HG03520 (cell line): ENCODE measurements around the gene ELP4.
"Not testable (repeated sequence)": the region's sequence is repeated elsewhere in the genome, so short reads cannot be mapped to it uniquely, and the experiment has no call there.

ENCODE experiments used
- ATAC-seq: cut with Tn5 transposase; IDR thresholded peaks from one replicate; pipeline ENCODE4 v1.9.1; 2021; ENCODE audit warnings: mild to moderate bottlenecking, moderate library complexity; ENCODE audit not compliant: unreplicated experiment

The ELP4 gene

DNA sequence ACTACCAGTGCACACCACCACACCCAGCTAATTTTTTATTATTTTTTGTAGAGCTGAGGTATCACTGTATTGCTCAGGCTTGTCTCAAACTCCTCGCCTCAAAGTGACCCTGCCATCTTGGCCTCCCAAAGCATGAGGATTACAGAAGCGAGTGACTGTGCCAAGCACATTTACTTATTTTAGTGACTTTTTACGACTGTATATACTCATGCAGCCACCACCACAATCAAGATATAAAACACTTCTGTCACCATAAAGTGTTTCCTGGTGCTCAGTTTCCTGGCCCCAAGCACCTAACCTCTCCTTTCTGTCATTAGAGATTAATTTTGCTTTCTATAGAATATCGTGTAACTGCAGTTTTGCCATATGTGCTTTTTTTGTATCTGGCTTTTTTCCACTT is 25.9 kb downstream of the ELP4 start:
- no peak for ATAC-seq

GRCh38 chr11:31542862-31543261 is 33.3 kb downstream of the ELP4 start:
- ATAC-seq: no peak

GRCh38 chr11:31555938-31556337 is 46.4 kb downstream of the ELP4 start:
- no peak for ATAC-seq

DNA sequence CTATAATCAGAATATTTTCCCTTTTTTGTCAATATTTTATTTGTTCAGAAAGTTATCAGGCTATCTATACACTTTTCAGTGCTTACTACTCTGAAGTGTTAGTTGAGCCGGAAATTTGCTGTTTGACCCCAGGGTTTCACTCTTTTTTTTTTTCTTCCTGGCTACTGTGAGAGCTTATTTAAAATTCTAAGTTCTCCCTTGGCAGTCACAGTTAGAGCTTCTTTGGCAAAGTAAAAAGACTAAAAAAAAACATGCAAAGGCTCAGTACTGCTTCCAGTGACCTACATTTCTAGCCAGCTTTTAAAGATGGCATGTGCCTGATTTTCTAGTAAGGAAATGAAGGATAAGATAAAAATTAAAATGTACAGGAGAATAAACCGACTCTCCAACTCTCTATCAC is 48.4 kb downstream of the ELP4 start:
- no peak for ATAC-seq

DNA sequence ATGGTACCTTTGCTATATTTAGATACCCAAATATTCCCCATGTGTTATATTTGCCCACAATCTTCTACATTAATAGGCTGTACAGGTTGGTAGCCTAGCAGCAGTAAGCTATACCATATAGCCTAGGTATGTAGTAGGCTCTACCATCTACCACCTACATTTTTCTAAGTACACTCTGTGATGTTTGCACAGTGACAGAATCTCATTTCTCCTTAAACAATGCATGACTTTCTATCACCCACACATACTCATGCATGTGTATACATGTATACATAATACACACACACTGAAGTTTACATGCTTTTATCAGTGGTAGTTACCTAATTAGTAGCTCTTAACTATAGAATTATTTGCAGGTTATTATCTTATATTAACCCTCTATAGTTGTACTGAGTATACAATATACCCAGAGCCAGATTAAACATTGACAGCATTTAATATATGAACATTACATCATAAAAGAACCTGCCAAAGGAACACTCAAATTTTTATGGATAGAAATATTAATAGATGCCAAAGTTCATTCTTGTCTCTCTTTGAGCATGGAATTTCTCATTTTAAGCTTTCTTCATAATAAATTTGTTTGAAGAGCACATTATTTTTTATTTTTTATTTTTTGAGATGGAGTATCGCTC is 51.4 kb downstream of the ELP4 start:
- no peak for ATAC-seq

GRCh38 chr11:31564517-31564916 is 55.0 kb downstream of the ELP4 start:
- not testable (repeated sequence) for ATAC-seq

DNA sequence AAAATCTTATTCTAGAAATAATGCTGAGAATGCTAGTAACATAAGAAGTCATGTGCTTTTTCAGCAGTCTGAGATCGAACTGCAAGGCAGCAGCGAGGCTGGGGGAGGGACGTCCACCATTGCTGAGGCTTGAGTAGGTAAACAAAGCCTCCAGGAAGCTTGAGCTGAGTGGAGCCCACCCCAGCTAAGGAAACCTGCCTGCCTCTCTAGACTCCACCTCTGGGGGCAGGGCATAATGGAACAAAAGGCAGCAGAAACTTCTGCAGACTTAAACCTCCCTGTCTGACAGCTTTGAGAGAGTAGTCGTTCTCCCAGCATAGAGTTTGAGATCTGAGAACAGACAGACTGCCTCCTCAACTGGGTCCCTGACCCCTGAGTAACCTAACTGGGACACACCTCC is 64.6 kb downstream of the ELP4 start:
- ATAC-seq: not testable (repeated sequence)

DNA sequence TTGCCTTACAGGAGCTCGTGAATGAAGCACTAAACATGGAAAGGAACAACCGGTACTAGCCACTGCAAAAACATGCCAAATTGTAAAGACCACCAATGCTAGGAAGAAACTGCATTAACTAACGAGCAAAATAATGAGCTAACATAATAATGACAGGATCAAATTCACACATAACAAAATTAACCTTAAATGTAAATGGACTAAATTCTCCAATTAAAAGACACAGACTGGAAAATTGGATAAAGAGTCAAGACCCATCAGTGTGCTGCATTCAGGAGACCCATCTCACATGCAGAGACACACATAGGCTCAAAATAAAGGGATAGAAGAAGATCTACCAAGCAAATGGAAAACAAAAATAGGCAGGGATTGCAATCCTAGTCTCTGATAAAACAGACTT is 66.2 kb downstream of the ELP4 start:
- ATAC-seq: not testable (repeated sequence)

GRCh38 chr11:31579412-31579811 is 69.8 kb downstream of the ELP4 start:
- ATAC-seq: not testable (repeated sequence)

GRCh38 chr11:31582697-31583096 is 73.1 kb downstream of the ELP4 start:
- no peak for ATAC-seq

DNA sequence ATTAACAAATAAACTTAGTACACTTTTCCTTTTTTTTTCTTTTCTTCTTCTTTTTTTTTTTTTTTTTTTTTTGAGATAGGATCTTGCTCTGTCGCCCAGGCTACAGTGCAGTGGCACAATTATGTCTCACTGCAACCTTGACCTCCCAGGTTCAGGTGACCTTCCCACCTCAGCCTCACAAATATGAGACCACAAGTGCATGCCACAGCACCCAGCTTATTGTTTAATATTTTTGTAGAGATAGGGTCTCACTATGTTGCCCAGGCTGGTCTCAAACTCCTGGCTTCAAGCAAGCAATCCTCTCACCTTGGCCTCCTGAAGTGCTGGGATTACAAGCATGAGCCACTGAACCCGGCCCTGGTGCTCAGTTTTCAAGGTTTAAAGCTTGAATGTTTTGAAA is 88.9 kb downstream of the ELP4 start:
- ATAC-seq: no peak

DNA sequence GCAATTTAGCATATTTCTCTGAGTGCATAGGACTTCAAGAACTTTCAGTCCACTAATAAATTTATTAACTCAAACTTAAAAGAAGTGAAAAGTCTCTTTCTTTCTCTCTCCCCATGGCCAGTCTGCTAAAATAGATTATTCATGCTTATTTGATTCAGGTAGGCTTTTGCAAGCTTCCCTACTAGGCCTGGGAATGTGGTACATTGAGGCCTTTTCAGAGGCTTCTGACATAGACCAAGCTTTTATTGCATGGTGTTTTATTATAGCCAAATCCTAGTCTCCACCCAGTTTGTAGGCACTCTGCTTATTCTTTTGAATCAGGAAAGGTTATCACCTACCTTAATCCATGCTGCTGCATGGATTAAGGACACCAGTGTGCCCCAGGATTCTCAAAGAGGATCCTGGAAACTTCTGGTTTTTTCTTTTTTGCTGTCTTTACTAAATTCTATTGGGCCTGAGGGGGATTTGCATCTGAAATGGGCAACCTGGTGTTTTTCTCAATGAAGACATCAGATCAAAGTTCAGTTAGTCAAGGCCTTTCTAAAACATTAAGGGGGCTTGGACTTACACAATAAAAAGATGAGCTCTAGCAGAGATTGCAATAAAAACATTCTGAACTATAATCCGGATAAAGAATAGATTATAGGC is 92.2 kb downstream of the ELP4 start:
- no peak for ATAC-seq

- no peak for ATAC-seq
Measured at GRCh38 chr11:31606893-31607292, 97.3 kb downstream of the ELP4 start.

- ATAC-seq: no peak
Measured at GRCh38 chr11:31607914-31608313, 98.3 kb downstream of the ELP4 start.

DNA sequence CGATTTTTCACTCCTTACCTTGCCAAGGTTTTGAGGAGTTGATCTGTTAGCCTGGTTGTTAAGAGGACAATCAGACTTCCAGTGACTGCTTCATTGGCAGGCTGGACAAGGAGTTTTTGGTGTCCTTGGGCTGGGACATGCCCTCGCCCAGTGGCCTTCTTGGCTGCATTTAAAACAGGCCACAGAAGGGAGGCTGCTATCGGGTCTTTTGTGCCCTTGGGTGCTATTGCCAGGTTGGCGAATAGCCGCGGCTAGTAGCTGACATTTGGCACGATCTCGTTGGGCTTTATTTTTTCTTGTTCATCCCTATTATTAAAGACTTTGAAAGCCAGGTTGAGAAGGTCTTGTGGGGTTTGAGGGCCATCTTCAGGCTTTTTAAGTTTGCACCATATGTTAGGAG is 99.4 kb downstream of the ELP4 start:
- ATAC-seq: no peak

- no peak for ATAC-seq
Measured at GRCh38 chr11:31610544-31610943, 101.0 kb downstream of the ELP4 start.

GRCh38 chr11:31617246-31617645 is 107.7 kb downstream of the ELP4 start:
- no peak for ATAC-seq

- no peak for ATAC-seq
Measured at GRCh38 chr11:31619980-31620379, 110.4 kb downstream of the ELP4 start.

- ATAC-seq: no peak
Measured at GRCh38 chr11:31620434-31620833, 110.9 kb downstream of the ELP4 start.

- ATAC-seq: no peak
Measured at GRCh38 chr11:31625868-31626267, 116.3 kb downstream of the ELP4 start.

DNA sequence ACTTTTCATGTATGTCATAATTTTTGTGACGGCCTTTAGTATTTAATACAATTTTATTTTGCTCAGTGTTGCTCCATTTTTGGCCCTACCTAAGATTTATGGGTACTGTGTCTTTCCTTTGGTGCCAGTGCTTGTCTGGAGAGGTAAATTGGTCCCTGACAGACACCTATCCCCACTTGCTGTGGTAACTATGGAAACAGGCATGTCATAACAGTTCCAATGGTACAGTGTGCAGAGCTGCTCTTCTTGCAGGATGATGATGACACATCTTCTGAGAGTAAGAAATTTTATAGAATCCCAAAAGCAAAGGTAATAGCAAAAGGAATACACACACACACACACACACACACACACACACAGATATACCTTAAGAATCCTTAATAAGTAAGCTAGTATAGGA is 118.5 kb downstream of the ELP4 start:
- no peak for ATAC-seq

DNA sequence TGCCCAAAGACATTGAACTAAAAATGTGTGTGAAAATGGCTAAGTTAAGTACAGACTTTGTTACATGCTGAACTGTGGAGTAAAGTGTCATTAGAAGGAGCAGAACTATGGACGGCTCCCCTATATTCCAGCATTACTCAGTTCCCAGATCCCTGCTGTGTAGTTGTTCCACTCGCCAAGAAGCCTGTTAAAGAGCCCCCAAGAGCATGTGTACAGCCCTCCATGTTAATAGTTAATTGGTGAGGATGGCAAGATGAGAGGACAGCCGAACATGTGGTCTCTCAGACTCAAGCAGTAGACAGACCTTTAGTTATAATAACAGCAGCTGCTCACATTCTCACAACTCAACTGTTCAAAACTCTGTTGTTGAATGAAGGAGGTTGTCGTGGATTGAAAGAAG is 127.4 kb downstream of the ELP4 start:
- no peak for ATAC-seq

- ATAC-seq: no peak
Measured at GRCh38 chr11:31640611-31641010, 131.0 kb downstream of the ELP4 start.
